GM18502 (cell line): ENCODE measurements around the gene JADE2.

Experiments used
- ATAC-seq: cut with Tn5 transposase; IDR thresholded peaks from one replicate; pipeline ENCODE4 v1.9.1; 2021; ENCODE audit warnings: mild to moderate bottlenecking; ENCODE audit not compliant: unreplicated experiment, poor library complexity

The JADE2 gene

DNA sequence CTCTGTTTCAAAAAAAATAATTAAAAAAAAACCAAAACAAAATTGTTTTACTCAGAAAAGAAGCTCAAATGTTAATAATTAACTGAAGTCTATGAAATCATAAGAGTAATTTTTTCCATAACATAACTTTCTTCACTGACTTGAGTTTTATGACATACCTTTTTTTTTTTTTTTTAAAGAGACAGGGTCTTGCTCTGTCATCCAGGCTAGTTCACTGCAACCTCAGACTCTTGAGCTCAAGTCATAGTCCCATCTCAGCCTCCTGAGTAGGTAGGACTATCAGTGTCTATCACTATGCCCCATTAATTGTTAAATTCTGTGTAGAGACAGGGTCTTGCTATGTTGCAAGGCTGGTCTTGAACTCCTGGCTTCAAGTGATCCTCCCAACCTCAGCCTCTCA, 85.3 kb downstream of the JADE2 start:
- ATAC-seq, result no peak

DNA sequence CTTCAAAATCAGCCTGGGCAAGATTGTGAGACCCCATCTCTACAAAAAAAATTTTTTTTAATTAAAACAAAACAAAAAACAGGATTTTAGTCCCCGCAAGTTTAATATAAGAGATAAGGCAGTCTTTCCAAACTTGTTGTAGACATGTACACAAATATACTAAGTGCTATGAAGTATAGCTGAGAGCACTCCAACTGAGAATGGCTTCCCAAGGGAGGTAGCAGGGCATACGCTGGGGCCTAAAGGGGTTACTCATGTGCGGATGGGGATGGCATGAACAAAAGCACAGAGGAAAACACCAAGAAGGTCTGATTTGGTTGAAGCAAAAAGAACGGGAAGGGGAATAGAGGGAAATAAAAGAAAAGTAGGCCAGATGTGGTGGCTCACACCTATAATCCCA, 86.0 kb downstream of the JADE2 start:
- ATAC-seq, result no peak

- no peak for ATAC-seq
These were observed 89.1 kb downstream of the JADE2 start for GRCh38 chr5:134614450-134615085.

DNA sequence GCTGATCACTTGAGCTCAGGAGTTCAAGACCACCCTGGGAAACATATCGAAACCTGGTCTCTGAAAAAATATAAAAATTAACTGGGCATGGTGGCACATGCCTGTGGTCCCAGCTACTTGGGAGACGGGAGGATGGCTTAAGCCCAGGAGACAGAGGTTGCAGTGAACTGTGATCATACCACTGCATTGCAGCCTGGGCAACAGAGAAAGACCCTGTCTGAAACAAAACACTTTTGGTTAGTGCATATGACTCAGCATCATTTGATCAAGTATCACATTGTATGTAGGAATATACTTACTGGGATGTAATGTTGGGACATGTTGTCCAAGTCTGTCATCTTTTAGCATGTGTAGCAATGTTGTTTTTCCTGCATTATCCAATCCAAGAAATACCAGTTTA, 95.2 kb downstream of the JADE2 start:
- ATAC-seq, result no peak

DNA sequence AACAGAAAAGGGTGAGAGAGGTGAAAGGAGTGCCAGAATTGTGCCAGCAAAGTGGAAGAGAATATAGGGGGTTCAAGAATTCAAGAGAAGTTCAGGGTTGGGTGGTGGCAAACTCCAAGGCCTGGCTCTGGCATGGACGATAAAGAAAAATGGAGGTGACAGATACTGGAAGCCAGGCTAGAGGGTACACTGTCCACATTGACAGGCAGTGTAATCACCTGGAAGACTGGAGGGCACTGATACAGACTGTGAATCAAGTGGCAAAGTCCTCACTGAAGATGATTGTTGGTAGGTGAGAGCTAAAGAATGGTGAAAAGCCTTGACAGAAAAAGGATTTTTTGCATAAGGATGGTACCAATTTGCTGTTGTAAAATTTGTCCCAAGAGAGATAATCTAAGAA, 100.1 kb downstream of the JADE2 start:
- ATAC-seq, result no peak

- no peak for ATAC-seq
These were observed 101.0 kb downstream of the JADE2 start for GRCh38 chr5:134626369-134627014.
